GM12878 (cell line): ENCODE data around the gene FAM170B. TPM values are rescaled to one million over a fixed set of nuclear protein-coding genes. Genes with fewer than 3 reads are reported as not detected.
A peak's percentile ranks its signal among the peaks of the same experiment; 100 is the strongest.

ENCODE experiments used
- ATAC-seq: fragments of 200-7000 bp; cut with Tn5 transposase; 3 replicates; pipeline ENCODE4 v1.9.1; 2020; ENCODE audit warnings: mild to moderate bottlenecking, moderate library complexity
- BruUV-seq: library from RNA; stranded (reverse); fragments of 400-500 nt; replicated peaks from 2 replicates; lab custom pipeline; 2021; lab: Mats Ljungman, UMichigan
- CTCF ChIA-PET: fragments of 300-600 bp; sonication (Branson Sonifier 250); formaldehyde crosslinking; extraction: SDS; loops from one replicate; lab custom pipeline; 2021; ENCODE audit warnings: inconsistent platforms; lab: Yijun Ruan, JAX
- POLR2A ChIA-PET: fragments of 350-600 bp; formaldehyde crosslinking; extraction: SDS; loops from one replicate; lab custom pipeline; 2021; ENCODE audit warnings: inconsistent platforms; lab: Charles Lee
- RAD21 ChIA-PET: fragments of 300-600 bp; sonication (Branson Sonifier 250); formaldehyde crosslinking; loops from one replicate; lab custom pipeline; 2023; ENCODE audit warnings: antibody characterized with exemption; ENCODE audit not compliant: unreplicated experiment; lab: Charles Lee
- SMC1A ChIA-PET: fragments of 300-600 bp; sonication (Branson Sonifier 250); formaldehyde crosslinking; loops from one replicate; lab custom pipeline; 2023; ENCODE audit not compliant: unreplicated experiment, uncharacterized antibody; lab: Charles Lee
- DNase-seq: peaks from one replicate; pipeline ENCODE4 v3.0.0-alpha.2; 2011; ENCODE audit warnings: low read depth, low spot score
- FAIRE-seq: peaks from 3 replicates; lab custom pipeline; 2011; peaks lifted over from hg19 to GRCh38; lab: Jason Lieb, UNC
- H2AFZ ChIP-seq: 2 replicates; pipeline ENCODE4 v1.6.0; 2011; ENCODE audit warnings: low read depth, low read length, control low read depth; ENCODE audit not compliant: control insufficient read depth
- H3K27ac ChIP-seq: 2 replicates; pipeline ENCODE4 v1.5.1; 2011; ENCODE audit warnings: control low read depth; ENCODE audit not compliant: control insufficient read depth, insufficient read depth
- H3K27me3 ChIP-seq, 2 experiments: replicated peaks in 1 of 2; 2 replicates each; pipeline versions ENCODE4 v1.6.0 to v1.6.1; 2011; ENCODE audit warnings: low read length in 1 of 2; ENCODE audit not compliant: control insufficient read depth in 2 of 2, insufficient read depth in 2 of 2
- H3K36me3 ChIP-seq, 2 experiments: 2 replicates each; pipeline ENCODE4 v1.5.1; 2011; ENCODE audit warnings: low read length in 1 of 2; ENCODE audit not compliant: control insufficient read depth in 2 of 2, insufficient read depth in 2 of 2
- H3K4me1 ChIP-seq: 2 replicates; pipeline ENCODE4 v1.6.1; 2011; ENCODE audit warnings: mild to moderate bottlenecking, low read length, moderate library complexity, mixed read lengths; ENCODE audit not compliant: control insufficient read depth, insufficient read depth
- H3K4me2 ChIP-seq: 2 replicates; pipeline ENCODE4 v1.6.0; 2011; ENCODE audit warnings: control low read depth; ENCODE audit not compliant: control insufficient read depth, insufficient read depth
- H3K4me3 ChIP-seq: fragments of 200-600 bp; sonication (generic); 2 replicates; pipeline ENCODE4 v1.5.1; 2016
- H3K79me2 ChIP-seq: 2 replicates; pipeline ENCODE4 v1.6.0; 2011; ENCODE audit warnings: low read length; ENCODE audit not compliant: control insufficient read depth, insufficient read depth
- H3K9ac ChIP-seq: 2 replicates; pipeline ENCODE4 v1.8.0; 2011; ENCODE audit warnings: low read length, control low read depth, mixed read lengths; ENCODE audit not compliant: control insufficient read depth, insufficient read depth
- H3K9me3 ChIP-seq: replicated peaks from 3 replicates; pipeline ENCODE4 v1.5.1; 2011; ENCODE audit warnings: mild to moderate bottlenecking, low read length; ENCODE audit not compliant: control insufficient read depth, insufficient read depth
- H4K20me1 ChIP-seq: 2 replicates; pipeline ENCODE4 v1.6.0; 2011; ENCODE audit not compliant: control insufficient read depth, insufficient read depth
- ASH2L ChIP-seq: fragments of 300-600, 200-600 bp; sonication (generic); IDR thresholded peaks from 2 replicates; pipeline ENCODE4 v1.6.1; 2017; ENCODE audit warnings: low read depth, mild to moderate bottlenecking, borderline replicate concordance
- BCL3 ChIP-seq: IDR thresholded peaks from 2 replicates; pipeline ENCODE4 v1.6.1; 2011; ENCODE audit warnings: borderline replicate concordance, low read depth, mild to moderate bottlenecking, moderate library complexity, low read length; ENCODE audit not compliant: insufficient read depth, poor library complexity, severe bottlenecking
- EED ChIP-seq: sonication (generic); IDR thresholded peaks from 2 replicates; pipeline ENCODE4 v1.6.1; 2016; ENCODE audit warnings: antibody characterized with exemption, low read depth
- IKZF1 ChIP-seq: fragments of 450-650 bp; conservative IDR thresholded peaks from 2 replicates; pipeline ENCODE4 v1.6.1; 2017; ENCODE audit warnings: antibody characterized with exemption, mild to moderate bottlenecking
- IKZF2 ChIP-seq, 2 experiments: fragments of 450-650 bp; IDR thresholded peaks; 2 replicates each; pipeline ENCODE4 v1.6.1; 2017; ENCODE audit warnings: mild to moderate bottlenecking in 2 of 2, moderate library complexity in 2 of 2
- MEF2A ChIP-seq: IDR thresholded peaks from 2 replicates; pipeline ENCODE4 v1.6.1; 2011; ENCODE audit warnings: low read depth, mild to moderate bottlenecking, low read length, moderate library complexity; ENCODE audit not compliant: insufficient read depth
- MEF2B ChIP-seq: fragments of 450-650 bp; IDR thresholded peaks from 2 replicates; pipeline ENCODE4 v1.6.1; 2018; ENCODE audit warnings: mild to moderate bottlenecking, moderate library complexity; ENCODE audit not compliant: partially characterized antibody, poor library complexity, severe bottlenecking
- NFIC ChIP-seq: IDR thresholded peaks from 2 replicates; pipeline ENCODE4 v1.6.1; 2012; ENCODE audit warnings: low read depth, mild to moderate bottlenecking, inconsistent platforms, low read length, moderate library complexity
- RELB ChIP-seq: fragments of 450-650 bp; IDR thresholded peaks from 2 replicates; pipeline ENCODE4 v1.6.1; 2017; ENCODE audit warnings: low read depth, mild to moderate bottlenecking, moderate library complexity
- TCF7 ChIP-seq: IDR thresholded peaks from 2 replicates; pipeline ENCODE4 v1.6.1; 2014; ENCODE audit warnings: antibody characterized with exemption, borderline replicate concordance
- USF2 ChIP-seq: IDR thresholded peaks from 2 replicates; pipeline ENCODE4 v1.6.1; 2011; ENCODE audit warnings: low read depth, low read length, improper control_type of control experiment, borderline replicate concordance
- ZNF217 ChIP-seq: fragments of 450-650 bp; IDR thresholded peaks from 2 replicates; pipeline ENCODE4 v1.6.1; 2017; ENCODE audit warnings: antibody characterized with exemption, mild to moderate bottlenecking
- WGBS: methylation state at CpG from one replicate; pipeline ENCODE4 v1.1.6; 2016; ENCODE audit warnings: low lambda C conversion rate; ENCODE audit not compliant: insufficient replicate concordance, insufficient coverage; ENCODE audit errors: missing lambda C conversion rate; 5-methylcytosine and 5-hydroxymethylcytosine counted together
- in situ Hi-C: fragments of 300-500 bp; cut with MboI; formaldehyde crosslinking; loops from 9 replicates; pipeline ENCODE4 v1.14.3; 2018; ENCODE audit warnings: mixed read lengths
- intact Hi-C: fragments of 100-400 bp; cut with micrococcal nuclease; formaldehyde crosslinking; loops from one replicate; pipeline ENCODE4 v1.14.2; 2022; ENCODE audit not compliant: unreplicated experiment
- polyA plus RNA-seq, 11 experiments: library from polyadenylated mRNA; depleted of rRNA in 4 of 11; unstranded in 6 of 11; stranded (reverse) in 5 of 11; fragments of >200 nt; fragmentation: Nextera tagmentation in 4 of 11; fragmentation: Illumina TruSeq in 1 of 11; extraction: Ambion mirVana in 4 of 11; extraction: Trizol in 1 of 11; gene quantifications; 1 replicate in 1 of 11; 2 replicates in 10 of 11; pipeline versions ENCODE4 v1.2.1 to v1.2.3, GENCODE V29; 2011 to 2016; ENCODE audit warnings: inconsistent platforms in 2 of 11, missing spikeins in 2 of 11, low read depth in 1 of 11
- total RNA-seq, 4 experiments: library from RNA; depleted of rRNA in 3 of 4; stranded (reverse); fragments of >200 nt in 3 of 4; fragmentation: Illumina TruSeq in 1 of 4; extraction: Trizol in 1 of 4; gene quantifications; 2 replicates each; pipeline versions ENCODE4 v1.2.1 to v1.2.3, GENCODE V29; 2013 to 2021

FAM170B gene
- total and polyA plus RNA-seq, 10 of the 15 experiments (the other 5 are each of a cell fraction or from before 2014, with no cell fraction given), result not detected

GRCh38 chr10:49131507-49132361 lies 2.1 kb downstream of the FAM170B start:
- no peak overlapping the region for H2AFZ ChIP-seq
- no peak overlapping the region for H3K27ac ChIP-seq
- intact Hi-C loops, result no loop called here

GRCh38 chr10:49129376-49129775 lies 4.4 kb downstream of the FAM170B start:
- no peaks in the 10 kb centered on the region for H3K79me2 ChIP-seq
- no peak overlapping the region for H3K27ac ChIP-seq
- no peaks in the 10 kb centered on the region for H4K20me1 ChIP-seq
- intact Hi-C loops, result no loop called here
- H3K4me3 ChIP-seq, result no peak overlapping the region
- no peak overlapping the region for H3K9ac ChIP-seq
- ATAC-seq, result no peak; the same call in 1 of the 3 replicates
- no peaks in the 10 kb centered on the region for H3K36me3 ChIP-seq
- no TSS peak for BruUV-seq
- ChIA-PET RAD21 (interaction anchor here (1.1 kb wide), 1 partner anchor 10 kb away, joined by 4 read pairs; no protein-coding TSS in a partner anchor), POLR2A (interaction anchor here (1.2 kb wide), 1 partner anchor 10 kb away, joined by 4 read pairs; no protein-coding TSS in a partner anchor), CTCF (no interaction called here), SMC1A (interaction anchor here (1.1 to 2.4 kb wide), 2 partner anchors 13 to 276 kb away, joined by 3 to 8 read pairs; no protein-coding TSS in a partner anchor)
- H3K4me1 ChIP-seq, result no peaks in the 10 kb centered on the region
- in situ Hi-C loops, result no loop called here
- no peaks in the 10 kb centered on the region for H3K27me3 ChIP-seq
- H3K4me2 ChIP-seq, result no peak overlapping the region
- no peak for DNase-seq
- WGBS, result 0% methylated on average over 1 of the region's 1 CpG
- no peak overlapping the region for H2AFZ ChIP-seq
- FAIRE-seq, result no peak
- H3K9me3 ChIP-seq, result no peaks in the 10 kb centered on the region
- TF ChIP-seq TCF7, result no peak
- no peak for TF ChIP-seq EED
- no peak for TF ChIP-seq BCL3
- peak; percentile 49 for TF ChIP-seq IKZF1
- TF ChIP-seq NFIC, result no peak
- TF ChIP-seq MEF2B, result no peak
- no peak for TF ChIP-seq ZNF217
- 0 out of 2 replicates have a peak, but pooled peaks have one; percentile 25 for TF ChIP-seq RELB
- TF ChIP-seq ASH2L, result no peak
- TF ChIP-seq USF2, result no peak
- no peak for TF ChIP-seq MEF2A

More at GRCh38 chr10:49131507-49132361, 2.1 kb downstream of the FAM170B start:
- H3K36me3 ChIP-seq, result no peaks in the 10 kb centered on the region
- H3K79me2 ChIP-seq, result no peaks in the 10 kb centered on the region
- no peaks in the 10 kb centered on the region for H3K4me1 ChIP-seq
- 57% methylated on average over 37 of the region's 37 CpGs for WGBS
- SMC1A ChIA-PET, result no interaction called here
- RAD21 ChIA-PET, result no interaction called here
- CTCF ChIA-PET, result interaction anchor here (0.9 to 1.2 kb wide), 2 partner anchors 9 to 42 kb away, joined by 3 to 4 read pairs; no protein-coding TSS in a partner anchor
- TF ChIP-seq IKZF2 (IDR thresholded peaks at IDR 0.05), result no peak
- no peak overlapping the region for H3K9ac ChIP-seq
- DNase-seq (no peak), ATAC-seq (no peak), FAIRE-seq (no peak)
- no peaks in the 10 kb centered on the region for H3K9me3 ChIP-seq
- no peaks in the 10 kb centered on the region for H4K20me1 ChIP-seq
- in situ Hi-C loops, result no loop called here
- no peaks in the 10 kb centered on the region for H3K27me3 ChIP-seq
- no peak overlapping the region for H3K4me3 ChIP-seq
- BruUV-seq, result no TSS peak
- POLR2A ChIA-PET, result no interaction called here
- no peak overlapping the region for H3K4me2 ChIP-seq
